Spleen (tissue), 7 donors: ENCODE data around the gene DPH6.

ENCODE experiments used
- POLR2A ChIP-seq, 3 donors: fragments of 450-650 bp; IDR thresholded peaks; one replicate each; pipeline ENCODE4 v1.5.1; 2017; ENCODE audit warnings: antibody characterized with exemption in 3 of 3, mild to moderate bottlenecking in 1 of 3
- TF ChIP-seq, protein P1 (sequence below), 11 experiments: fragments of 200-600 bp in 7 of 11; fragments of 450-650 bp in 4 of 11; sonication (generic) in 4 of 11; IDR thresholded peaks in 8 of 11; conservative IDR thresholded peaks in 3 of 11; 1 replicate in 7 of 11; 2 replicates in 4 of 11; pipeline versions ENCODE4 v1.4.0 to v1.8.0; 2016 to 2021; ENCODE audit warnings: antibody characterized with exemption in 11 of 11, inconsistent platforms in 4 of 11, mild to moderate bottlenecking in 1 of 11
- donor health status: DM: no; HTN: no; CAD: no; lungs with moderate emphysema.
- donor health status: DM: no; HTN: no; CAD: no.
- donor health status: DM: no; HTN: no; CAD: no.

DNA sequence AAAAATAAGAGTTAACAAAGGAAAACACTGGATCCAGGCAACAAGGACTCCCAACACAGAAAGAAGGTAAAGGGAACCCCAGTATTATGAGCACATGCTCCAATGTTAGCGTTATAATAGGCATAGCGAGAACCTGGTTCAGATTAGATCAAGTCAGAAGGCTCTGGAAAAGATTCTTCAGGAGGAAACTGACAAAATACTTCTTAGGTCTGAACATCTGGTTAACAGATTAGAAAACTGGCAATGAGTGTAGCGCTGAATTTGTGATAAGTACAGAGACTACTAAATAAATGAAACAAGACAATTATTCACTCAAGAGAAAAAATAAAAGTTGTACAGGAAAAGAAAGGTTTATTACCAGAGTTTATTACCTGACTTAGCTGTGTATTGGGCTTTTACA lies 146.1 kb downstream of the DPH6 start:
- no peak for TF ChIP-seq POLR2A (IDR thresholded peaks at IDR 0.05)
- TF ChIP-seq, protein P1, sequence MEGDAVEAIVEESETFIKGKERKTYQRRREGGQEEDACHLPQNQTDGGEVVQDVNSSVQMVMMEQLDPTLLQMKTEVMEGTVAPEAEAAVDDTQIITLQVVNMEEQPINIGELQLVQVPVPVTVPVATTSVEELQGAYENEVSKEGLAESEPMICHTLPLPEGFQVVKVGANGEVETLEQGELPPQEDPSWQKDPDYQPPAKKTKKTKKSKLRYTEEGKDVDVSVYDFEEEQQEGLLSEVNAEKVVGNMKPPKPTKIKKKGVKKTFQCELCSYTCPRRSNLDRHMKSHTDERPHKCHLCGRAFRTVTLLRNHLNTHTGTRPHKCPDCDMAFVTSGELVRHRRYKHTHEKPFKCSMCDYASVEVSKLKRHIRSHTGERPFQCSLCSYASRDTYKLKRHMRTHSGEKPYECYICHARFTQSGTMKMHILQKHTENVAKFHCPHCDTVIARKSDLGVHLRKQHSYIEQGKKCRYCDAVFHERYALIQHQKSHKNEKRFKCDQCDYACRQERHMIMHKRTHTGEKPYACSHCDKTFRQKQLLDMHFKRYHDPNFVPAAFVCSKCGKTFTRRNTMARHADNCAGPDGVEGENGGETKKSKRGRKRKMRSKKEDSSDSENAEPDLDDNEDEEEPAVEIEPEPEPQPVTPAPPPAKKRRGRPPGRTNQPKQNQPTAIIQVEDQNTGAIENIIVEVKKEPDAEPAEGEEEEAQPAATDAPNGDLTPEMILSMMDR (IDR thresholded peaks at IDR 0.05 in 8 of 11, conservative IDR thresholded peaks at IDR 0.05 in 3 of 11): no peak
